WTC11 (cell line): ENCODE data around the gene CHST14. TPM values are rescaled to one million over a fixed set of nuclear protein-coding genes. Genes with fewer than 3 reads are reported as not detected.

Experiments used
- ATAC-seq: fragments of 200-7000 bp; cut with Tn5 transposase; 2 replicates; pipeline ENCODE4 v1.10.0; 2021; ENCODE audit warnings: mild to moderate bottlenecking, moderate library complexity
- CTCF ChIA-PET: fragments of 300-600 bp; sonication (Branson Sonifier 250); formaldehyde crosslinking; loops from one replicate; lab custom pipeline; 2021; ENCODE audit warnings: antibody characterized with exemption; lab: Charles Lee
- POLR2A ChIA-PET: fragments of 350-600 bp; sonication (Branson Sonifier 250); formaldehyde crosslinking; loops from one replicate; lab custom pipeline; 2021; ENCODE audit warnings: antibody characterized with exemption; lab: Charles Lee
- DNase-seq: peaks from one replicate; pipeline ENCODE4 v3.0.0; 2021; ENCODE audit warnings: low spot score
- H3K27ac Mint-ChIP-seq: 2 replicates; pipeline ENCODE4 v1.8.0; 2021; ENCODE audit warnings: mixed read lengths
- H3K27me3 Mint-ChIP-seq: 2 replicates; pipeline ENCODE4 v1.8.0; 2021; ENCODE audit warnings: low read depth, mild to moderate bottlenecking, moderate library complexity, mixed read lengths
- H3K36me3 Mint-ChIP-seq: 2 replicates; pipeline ENCODE4 v1.8.0; 2021; ENCODE audit warnings: mixed read lengths
- H3K4me1 Mint-ChIP-seq: 2 replicates; pipeline ENCODE4 v1.8.0; 2022; ENCODE audit warnings: mixed read lengths
- H3K4me3 Mint-ChIP-seq: 2 replicates; pipeline ENCODE4 v1.8.0; 2021; ENCODE audit warnings: mild to moderate bottlenecking, moderate library complexity, mixed read lengths
- H3K9me3 Mint-ChIP-seq: 2 replicates; pipeline ENCODE4 v1.8.0; 2021; ENCODE audit warnings: mixed read lengths
- ARID4B ChIP-seq: sonication (generic); formaldehyde crosslinking; IDR thresholded peaks from 2 replicates; pipeline ENCODE4 v1.8.0; 2023; ENCODE audit warnings: missing genetic modification reagents, mild to moderate bottlenecking, borderline replicate concordance
- CREB1 ChIP-seq: sonication (generic); formaldehyde crosslinking; IDR thresholded peaks from 2 replicates; pipeline ENCODE4 v1.8.0; 2023; ENCODE audit warnings: mild to moderate bottlenecking, missing genetic modification reagents
- CTCF ChIP-seq: fragments of 200-600 bp; IDR thresholded peaks from 2 replicates; pipeline ENCODE4 v1.8.0; 2022; ENCODE audit warnings: antibody characterized with exemption
- EMX1 ChIP-seq: fragments of 250-450 bp; sonication (Bioruptor Pico); IDR thresholded peaks from 2 replicates; pipeline ENCODE4 v1.8.0; 2021; ENCODE audit warnings: mild to moderate bottlenecking
- FOXP1 ChIP-seq: sonication (generic); formaldehyde crosslinking; IDR thresholded peaks from 2 replicates; pipeline ENCODE4 v1.8.0; 2022; ENCODE audit warnings: missing genetic modification reagents, mild to moderate bottlenecking, moderate library complexity, borderline replicate concordance
- GABPB1 ChIP-seq: sonication (generic); formaldehyde crosslinking; IDR thresholded peaks from 2 replicates; pipeline ENCODE4 v1.8.1; 2023; ENCODE audit warnings: mild to moderate bottlenecking, missing genetic modification reagents
- GTF2I ChIP-seq: fragments of 250-450 bp; sonication (Bioruptor Pico); conservative IDR thresholded peaks from 2 replicates; pipeline ENCODE4 v1.4.0; 2021; ENCODE audit warnings: mild to moderate bottlenecking
- HMGA2 ChIP-seq: fragments of 250-450 bp; sonication (Bioruptor Pico); IDR thresholded peaks from 2 replicates; pipeline ENCODE4 v1.4.0; 2021; ENCODE audit warnings: mild to moderate bottlenecking, moderate library complexity
- JAZF1 ChIP-seq: fragments of 250-450 bp; sonication (Bioruptor Pico); IDR thresholded peaks from 2 replicates; pipeline ENCODE4 v1.9.0; 2021; ENCODE audit warnings: moderate library complexity, mild to moderate bottlenecking, inconsistent platforms
- KAT7 ChIP-seq: sonication (generic); formaldehyde crosslinking; IDR thresholded peaks from 2 replicates; pipeline ENCODE4 v1.8.1; 2023; ENCODE audit warnings: missing genetic modification reagents, mild to moderate bottlenecking, borderline replicate concordance
- MLX ChIP-seq: sonication (generic); formaldehyde crosslinking; IDR thresholded peaks from 2 replicates; pipeline ENCODE4 v1.8.1; 2023; ENCODE audit warnings: mild to moderate bottlenecking, missing genetic modification reagents, moderate library complexity
- NR1H2 ChIP-seq: sonication (generic); formaldehyde crosslinking; IDR thresholded peaks from 2 replicates; pipeline ENCODE4 v1.9.0; 2021; ENCODE audit warnings: mild to moderate bottlenecking, moderate library complexity, missing genetic modification reagents
- RELA ChIP-seq: sonication (generic); formaldehyde crosslinking; IDR thresholded peaks from 2 replicates; pipeline ENCODE4 v1.8.1; 2022; ENCODE audit warnings: missing genetic modification reagents, mild to moderate bottlenecking, borderline replicate concordance
- SMAD3 ChIP-seq: sonication (generic); formaldehyde crosslinking; IDR thresholded peaks from 2 replicates; pipeline ENCODE4 v1.8.0; 2022; ENCODE audit warnings: missing genetic modification reagents, mild to moderate bottlenecking, borderline replicate concordance
- SMAD4 ChIP-seq: sonication (generic); formaldehyde crosslinking; IDR thresholded peaks from 2 replicates; pipeline ENCODE4 v1.8.0; 2022; ENCODE audit warnings: mild to moderate bottlenecking, missing genetic modification reagents
- TEAD4 ChIP-seq: sonication (generic); formaldehyde crosslinking; IDR thresholded peaks from 2 replicates; pipeline ENCODE4 v1.8.0; 2022; ENCODE audit warnings: mild to moderate bottlenecking, missing genetic modification reagents
- USF2 ChIP-seq: sonication (generic); formaldehyde crosslinking; IDR thresholded peaks from 2 replicates; pipeline ENCODE4 v1.8.1; 2023; ENCODE audit warnings: mild to moderate bottlenecking, missing genetic modification reagents, moderate library complexity
- ZNF121 ChIP-seq: sonication (generic); formaldehyde crosslinking; IDR thresholded peaks from 2 replicates; pipeline ENCODE4 v1.8.0; 2023; ENCODE audit warnings: missing genetic modification reagents
- ZNF219 ChIP-seq: sonication (generic); formaldehyde crosslinking; IDR thresholded peaks from 2 replicates; pipeline ENCODE4 v1.8.0; 2023; ENCODE audit warnings: missing genetic modification reagents, mild to moderate bottlenecking, borderline replicate concordance
- ZNF416 ChIP-seq: fragments of 250-450 bp; sonication (Bioruptor Pico); IDR thresholded peaks from 2 replicates; pipeline ENCODE4 v1.9.0; 2021; ENCODE audit warnings: mild to moderate bottlenecking, inconsistent platforms
- total RNA-seq: library from RNA; stranded (reverse); gene quantifications from 3 replicates; pipeline ENCODE4 v1.2.3, GENCODE V29; 2021
- TF ChIP-seq, protein P1 (sequence below): fragments of 250-450 bp; sonication (Bioruptor Pico); IDR thresholded peaks from 2 replicates; pipeline ENCODE4 v1.9.0; 2021; ENCODE audit warnings: mild to moderate bottlenecking
- TF ChIP-seq, protein P2 (sequence below): sonication (generic); formaldehyde crosslinking; IDR thresholded peaks from 2 replicates; pipeline ENCODE4 v1.8.0; 2022; ENCODE audit warnings: missing genetic modification reagents

Gene CHST14
- total RNA-seq, 1 experiment from 2014 or later = 21.3 TPM

GRCh38 chr15:40500568-40501330 is 30.0 kb downstream of the CHST14 start:
- Mint-ChIP-seq H3K4me3 (no peak overlapping the region), H3K27me3 (no peaks in the 10 kb centered on the region; the same call in none of the 2 replicates), H3K4me1 (no peaks in the 10 kb centered on the region), H3K27ac (no peak overlapping the region), H3K36me3 (no peaks in the 10 kb centered on the region), H3K9me3 (no peaks in the 10 kb centered on the region)
- ChIA-PET POLR2A (no interaction called here), CTCF (interaction anchor here (1.1 to 1.9 kb wide), 2 partner anchors 19 to 162 kb away, joined by 4 to 5 read pairs; no protein-coding TSS in a partner anchor)
- TF ChIP-seq MLX (CRISPR knock-in tag) = no peak
- no peak for TF ChIP-seq HMGA2 (CRISPR knock-in tag)
- no peak for TF ChIP-seq ZNF219 (CRISPR knock-in tag)
- TF ChIP-seq, protein P1, sequence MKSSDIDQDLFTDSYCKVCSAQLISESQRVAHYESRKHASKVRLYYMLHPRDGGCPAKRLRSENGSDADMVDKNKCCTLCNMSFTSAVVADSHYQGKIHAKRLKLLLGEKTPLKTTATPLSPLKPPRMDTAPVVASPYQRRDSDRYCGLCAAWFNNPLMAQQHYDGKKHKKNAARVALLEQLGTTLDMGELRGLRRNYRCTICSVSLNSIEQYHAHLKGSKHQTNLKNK (CRISPR knock-in tag) = no peak
- no peak for ATAC-seq
- no peak for DNase-seq

DNA sequence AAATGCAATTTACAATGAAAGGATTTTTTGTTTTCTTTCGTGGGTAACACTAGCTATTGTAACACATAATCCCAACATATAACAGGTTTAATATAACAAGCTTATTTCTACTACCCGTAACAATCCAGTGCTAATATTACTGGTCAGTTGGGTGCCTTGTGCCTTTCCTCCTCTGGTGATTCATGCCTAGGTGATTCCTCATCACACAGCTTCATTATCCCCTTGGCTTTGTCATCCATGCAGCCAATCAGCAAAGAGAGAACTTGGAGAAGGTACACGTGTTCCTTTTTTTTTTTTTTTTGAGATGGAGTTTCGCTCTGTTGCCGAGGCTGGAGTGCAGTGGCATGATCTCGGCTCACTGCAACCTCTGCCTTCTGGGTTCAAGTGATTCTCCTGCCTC is 30.7 kb downstream of the CHST14 start:
- no peak overlapping the region for H3K4me3 Mint-ChIP-seq
- ATAC-seq = no peak
- POLR2A ChIA-PET = interaction anchor here (0.7 kb wide), 1 partner anchor 29 kb away, joined by 4 read pairs; no protein-coding TSS in a partner anchor
- TF ChIP-seq KAT7 (CRISPR knock-in tag) (no peak), SMAD3 (CRISPR knock-in tag) (no peak), RELA (CRISPR knock-in tag) (no peak), GTF2I (CRISPR knock-in tag) (no peak), NR1H2 (no peak), CTCF (no peak), USF2 (no peak), EMX1 (no peak), CREB1 (no peak), TEAD4 (CRISPR knock-in tag) (no peak), ARID4B (CRISPR knock-in tag) (no peak), GABPB1 (CRISPR knock-in tag) (no peak), ZNF121 (CRISPR knock-in tag) (no peak), SMAD4 (CRISPR knock-in tag) (no peak), JAZF1 (CRISPR knock-in tag) (no peak), FOXP1 (no peak), MLX (CRISPR knock-in tag) (no peak), ZNF416 (CRISPR knock-in tag) (no peak)
- TF ChIP-seq, protein P2, sequence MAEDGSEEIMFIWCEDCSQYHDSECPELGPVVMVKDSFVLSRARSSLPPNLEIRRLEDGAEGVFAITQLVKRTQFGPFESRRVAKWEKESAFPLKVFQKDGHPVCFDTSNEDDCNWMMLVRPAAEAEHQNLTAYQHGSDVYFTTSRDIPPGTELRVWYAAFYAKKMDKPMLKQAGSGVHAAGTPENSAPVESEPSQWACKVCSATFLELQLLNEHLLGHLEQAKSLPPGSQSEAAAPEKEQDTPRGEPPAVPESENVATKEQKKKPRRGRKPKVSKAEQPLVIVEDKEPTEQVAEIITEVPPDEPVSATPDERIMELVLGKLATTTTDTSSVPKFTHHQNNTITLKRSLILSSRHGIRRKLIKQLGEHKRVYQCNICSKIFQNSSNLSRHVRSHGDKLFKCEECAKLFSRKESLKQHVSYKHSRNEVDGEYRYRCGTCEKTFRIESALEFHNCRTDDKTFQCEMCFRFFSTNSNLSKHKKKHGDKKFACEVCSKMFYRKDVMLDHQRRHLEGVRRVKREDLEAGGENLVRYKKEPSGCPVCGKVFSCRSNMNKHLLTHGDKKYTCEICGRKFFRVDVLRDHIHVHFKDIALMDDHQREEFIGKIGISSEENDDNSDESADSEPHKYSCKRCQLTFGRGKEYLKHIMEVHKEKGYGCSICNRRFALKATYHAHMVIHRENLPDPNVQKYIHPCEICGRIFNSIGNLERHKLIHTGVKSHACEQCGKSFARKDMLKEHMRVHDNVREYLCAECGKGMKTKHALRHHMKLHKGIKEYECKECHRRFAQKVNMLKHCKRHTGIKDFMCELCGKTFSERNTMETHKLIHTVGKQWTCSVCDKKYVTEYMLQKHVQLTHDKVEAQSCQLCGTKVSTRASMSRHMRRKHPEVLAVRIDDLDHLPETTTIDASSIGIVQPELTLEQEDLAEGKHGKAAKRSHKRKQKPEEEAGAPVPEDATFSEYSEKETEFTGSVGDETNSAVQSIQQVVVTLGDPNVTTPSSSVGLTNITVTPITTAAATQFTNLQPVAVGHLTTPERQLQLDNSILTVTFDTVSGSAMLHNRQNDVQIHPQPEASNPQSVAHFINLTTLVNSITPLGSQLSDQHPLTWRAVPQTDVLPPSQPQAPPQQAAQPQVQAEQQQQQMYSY (CRISPR knock-in tag) = no peak

More for the DNA sequence above, 30.7 kb downstream of the CHST14 start:
- H3K4me1 Mint-ChIP-seq = peaks cover 2% of the 10 kb centered on the region; the same call in 1 of the 2 replicates
- no peaks in the 10 kb centered on the region for H3K9me3 Mint-ChIP-seq
- DNase-seq = no peak
- H3K27me3 Mint-ChIP-seq = peaks cover 4% of the 10 kb centered on the region
- CTCF ChIA-PET = interaction anchor here (0.7 kb wide), 1 partner anchor 96 kb away, joined by 3 read pairs; the partner anchor contains the start of gene IVD
- no peak overlapping the region for H3K27ac Mint-ChIP-seq
- no peaks in the 10 kb centered on the region for H3K36me3 Mint-ChIP-seq
